GM12891 (cell line): ENCODE data around the gene RADIL.

Experiments
- POLR2A ChIP-seq: IDR thresholded peaks from 2 replicates; pipeline ENCODE4 v1.6.1; 2011; ENCODE audit warnings: low read depth, low read length, control low read depth
- POLR2AphosphoS5 ChIP-seq: IDR thresholded peaks from 2 replicates; pipeline ENCODE4 v1.6.1; 2011; ENCODE audit warnings: low read depth, low read length, control low read depth
- TAF1 ChIP-seq: IDR thresholded peaks from 2 replicates; pipeline ENCODE4 v1.6.1; 2011; ENCODE audit warnings: low read depth, low read length, control low read depth

- TF ChIP-seq POLR2AphosphoS5: no peak
- TF ChIP-seq POLR2A: no peak
- no peak for TF ChIP-seq TAF1
Observed at GRCh38 chr7:4768597-4769569, 114.6 kb downstream of the RADIL start.
